ENCODE measurements around the gene GSTA4.

The GSTA4 gene

GRCh38 chr6:52958546-52959255 is 36.4 kb downstream of the GSTA4 start:
- no peak for ATAC-seq
- TF ChIP-seq ZNF8 (CRISPR knock-in tag; IDR thresholded peaks at IDR 0.05) (no peak), ZNF565 (CRISPR knock-in tag; conservative IDR thresholded peaks at IDR 0.05; ENCODE audit: low read depth) (no peak), GLIS3 (CRISPR knock-in tag; IDR thresholded peaks at IDR 0.05) (no peak), ZFP3 (CRISPR knock-in tag; IDR thresholded peaks at IDR 0.05) (no peak), TCF4 (CRISPR knock-in tag; IDR thresholded peaks at IDR 0.05; ENCODE audit: borderline replicate concordance) (no peak), TOX (CRISPR knock-in tag; IDR thresholded peaks at IDR 0.05; ENCODE audit: borderline replicate concordance) (no peak), ZFP30 (CRISPR knock-in tag; IDR thresholded peaks at IDR 0.05) (no peak), SNAI2 (CRISPR knock-in tag; IDR thresholded peaks at IDR 0.05) (no peak)

- TF ChIP-seq ZFP30 (CRISPR knock-in tag; IDR thresholded peaks at IDR 0.05), result no peak
- no peak for TF ChIP-seq ZFP3 (CRISPR knock-in tag; IDR thresholded peaks at IDR 0.05)
- TF ChIP-seq ZNF565 (CRISPR knock-in tag; conservative IDR thresholded peaks at IDR 0.05; ENCODE audit: low read depth), result no peak
- no peak for TF ChIP-seq OSR1 (CRISPR knock-in tag; IDR thresholded peaks at IDR 0.05)
- no peak for TF ChIP-seq SNAI2 (CRISPR knock-in tag; IDR thresholded peaks at IDR 0.05)
- no peak for TF ChIP-seq ISL1 (CRISPR knock-in tag; IDR thresholded peaks at IDR 0.05)
- no peak for TF ChIP-seq RARB (CRISPR knock-in tag; IDR thresholded peaks at IDR 0.05)
- no peak for TF ChIP-seq ESRRG (CRISPR knock-in tag; IDR thresholded peaks at IDR 0.05)
- TF ChIP-seq PPARA (CRISPR knock-in tag; IDR thresholded peaks at IDR 0.05; ENCODE audit: borderline replicate concordance), result no peak
- no peak for TF ChIP-seq TOX (CRISPR knock-in tag; IDR thresholded peaks at IDR 0.05; ENCODE audit: borderline replicate concordance)
- no peak for TF ChIP-seq CSRNP3 (CRISPR knock-in tag; IDR thresholded peaks at IDR 0.05)
- TF ChIP-seq POU6F1 (CRISPR knock-in tag; IDR thresholded peaks at IDR 0.05; ENCODE audit: borderline replicate concordance, low read depth), result no peak
- TF ChIP-seq CREB5 (CRISPR knock-in tag; IDR thresholded peaks at IDR 0.05; ENCODE audit: low read depth), result no peak
- TF ChIP-seq ZC3H10 (CRISPR knock-in tag; IDR thresholded peaks at IDR 0.05), result no peak
- TF ChIP-seq BACH2 (CRISPR knock-in tag; IDR thresholded peaks at IDR 0.05; ENCODE audit: borderline replicate concordance), result no peak
- no peak for TF ChIP-seq GLIS3 (CRISPR knock-in tag; IDR thresholded peaks at IDR 0.05)
- TF ChIP-seq CSDC2 (CRISPR knock-in tag; IDR thresholded peaks at IDR 0.05), result no peak
- no peak for ATAC-seq
Observed at GRCh38 chr6:52955871-52956270, 39.2 kb downstream of the GSTA4 start.

- ATAC-seq, result no peak
- TF ChIP-seq ZNF565 (CRISPR knock-in tag; conservative IDR thresholded peaks at IDR 0.05; ENCODE audit: low read depth), result no peak
- TF ChIP-seq CREB5 (CRISPR knock-in tag; IDR thresholded peaks at IDR 0.05; ENCODE audit: low read depth), result no peak
- no peak for TF ChIP-seq PATZ1 (CRISPR knock-in tag; IDR thresholded peaks at IDR 0.05; ENCODE audit: borderline replicate concordance)
- no peak for TF ChIP-seq ZNF70 (CRISPR knock-in tag; IDR thresholded peaks at IDR 0.05)
- no peak for TF ChIP-seq SNAI2 (CRISPR knock-in tag; IDR thresholded peaks at IDR 0.05)
- TF ChIP-seq ZC3H10 (CRISPR knock-in tag; IDR thresholded peaks at IDR 0.05), result no peak
- no peak for TF ChIP-seq OSR1 (CRISPR knock-in tag; IDR thresholded peaks at IDR 0.05)
- no peak for TF ChIP-seq TOX (CRISPR knock-in tag; IDR thresholded peaks at IDR 0.05; ENCODE audit: borderline replicate concordance)
- TF ChIP-seq CSDC2 (CRISPR knock-in tag; IDR thresholded peaks at IDR 0.05), result no peak
- TF ChIP-seq CSRNP3 (CRISPR knock-in tag; IDR thresholded peaks at IDR 0.05), result no peak
- no peak for TF ChIP-seq TSHZ2 (CRISPR knock-in tag; IDR thresholded peaks at IDR 0.05)
- TF ChIP-seq ISL1 (CRISPR knock-in tag; IDR thresholded peaks at IDR 0.05), result no peak
- TF ChIP-seq PPARA (CRISPR knock-in tag; IDR thresholded peaks at IDR 0.05; ENCODE audit: borderline replicate concordance), result no peak
- no peak for TF ChIP-seq BACH2 (CRISPR knock-in tag; IDR thresholded peaks at IDR 0.05; ENCODE audit: borderline replicate concordance)
Observed at GRCh38 chr6:52953911-52954839, 40.9 kb downstream of the GSTA4 start.

Data from SK-N-SH treated with all-trans-retinoic acid at 6 μM for 48 hours (cell line).